Measurements from ENCODE around the gene PREX1. TPM values are rescaled to one million over a fixed set of nuclear protein-coding genes. Genes with fewer than 3 reads are reported as not detected.

PREX1 gene
- polyA plus RNA-seq, 1 of the 3 experiments (the other 2 are of a cell fraction): 5.3 TPM

GRCh38 chr20:48841875-48842529, 14.2 kb upstream of the PREX1 start (continued):
- TF ChIP-seq RAD21 (IDR thresholded peaks at IDR 0.05; ENCODE audit: low read length) (no peak), JUND (IDR thresholded peaks at IDR 0.05) (peak; percentile 97), SMC3 (IDR thresholded peaks at IDR 0.05; ENCODE audit: low read depth, low read length) (no peak), REST (IDR thresholded peaks at IDR 0.05; ENCODE audit: low read depth, low read length) (no peak), USF1 (IDR thresholded peaks at IDR 0.05; ENCODE audit: borderline replicate concordance, low read depth) (no peak), MAX (IDR thresholded peaks at IDR 0.05; ENCODE audit: low read depth) (no peak), TAF1 (IDR thresholded peaks at IDR 0.05; ENCODE audit: borderline replicate concordance, low read depth, low read length) (no peak), NRF1 (IDR thresholded peaks at IDR 0.05; ENCODE audit: low read depth, low read length) (no peak), FOXM1 (IDR thresholded peaks at IDR 0.05; ENCODE audit: low read depth) (no peak), MEF2A (IDR thresholded peaks at IDR 0.05; ENCODE audit: borderline replicate concordance, low read depth) (no peak), TEAD4 (IDR thresholded peaks at IDR 0.05; ENCODE audit: borderline replicate concordance, insufficient read depth) (peak; percentile 86; the same call in 1 of the 2 replicates), PBX3 (IDR thresholded peaks at IDR 0.05) (peak; percentile 67), RCOR1 (IDR thresholded peaks at IDR 0.05; ENCODE audit: low read length) (no peak), FOXJ3 (CRISPR knock-in tag; IDR thresholded peaks at IDR 0.05) (no peak), MXI1 (IDR thresholded peaks at IDR 0.05; ENCODE audit: low read depth, low read length) (no peak), SIN3A (IDR thresholded peaks at IDR 0.05; ENCODE audit: borderline replicate concordance, low read depth, low read length) (0 out of 2 replicates have a peak, but pooled peaks have one; percentile 19)
